ENCODE results near the gene PRADC1. TPM values are rescaled to one million over a fixed set of nuclear protein-coding genes. Genes with fewer than 3 reads are reported as not detected.
"Not testable (repeated sequence)": the region's sequence is repeated elsewhere in the genome, so short reads cannot be mapped to it uniquely, and the experiment has no call there.

Gene PRADC1
- total RNA-seq, 2 experiments from 2014 or later, result 11.8 to 12.1 TPM

DNA sequence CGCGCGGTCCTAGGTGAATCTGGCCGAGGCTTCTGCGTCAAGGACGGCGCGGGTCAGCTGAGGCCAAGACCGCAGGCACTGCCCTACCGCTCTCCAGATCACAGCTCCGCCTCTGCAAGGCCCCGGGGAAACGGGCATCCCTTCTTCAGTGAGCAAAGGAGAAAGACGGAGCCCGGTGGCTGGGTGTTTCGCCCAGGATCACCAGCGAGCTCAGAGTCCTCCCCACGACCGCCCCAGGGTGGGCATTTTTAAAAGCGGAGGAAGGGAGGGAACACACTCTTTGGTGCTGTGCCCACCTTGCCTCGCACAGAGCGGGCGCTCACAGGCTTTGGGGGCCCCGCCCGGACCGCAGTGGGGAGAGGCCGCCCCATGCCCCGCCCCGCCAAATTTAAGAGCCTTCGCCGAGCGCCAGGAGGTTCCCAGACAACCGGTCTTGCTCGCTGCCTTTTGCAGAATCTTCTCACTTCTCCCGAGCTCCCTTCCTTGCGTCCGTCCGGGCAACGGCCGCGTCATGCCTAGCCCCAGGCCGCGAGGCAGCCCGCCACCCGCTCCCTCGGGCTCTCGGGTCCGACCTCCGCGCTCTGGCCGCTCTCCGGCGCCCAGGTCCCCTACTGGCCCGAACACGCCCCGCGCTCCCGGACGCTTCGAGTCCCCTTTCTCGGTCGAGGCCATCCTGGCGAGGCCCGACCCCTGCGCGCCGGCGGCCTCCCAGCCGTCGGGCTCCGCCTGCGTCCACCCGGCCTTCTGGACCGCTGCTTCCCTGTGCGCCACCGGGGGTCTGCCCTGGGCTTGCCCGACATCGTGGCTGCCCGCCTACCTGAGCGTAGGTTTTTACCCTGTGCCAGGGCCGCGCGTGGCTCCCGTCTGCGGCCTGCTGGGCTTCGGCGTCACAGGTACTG lies 30.6 kb downstream of the PRADC1 start, which contains the start of gene NOTO:
TSS of gene NOTO (plus strand) at position 419 of the 899 bp plus-strand sequence. CDS start at position 512, 93 bp downstream.
- Mint-ChIP-seq H3K27me3 (peaks cover 50% of the 10 kb centered on the region), H3K4me1 (peaks cover 4% of the 10 kb centered on the region), H3K36me3 (ENCODE audit: low read depth) (no peaks in the 10 kb centered on the region), H3K4me3 (no peak within 1 kb of the TSS), H3K9me3 (ENCODE audit: low read depth) (no peaks in the 10 kb centered on the region), H3K27ac (no peak within 1 kb of the TSS)
- ATAC-seq (peak; percentile 16), DNase-seq (peak; percentile 26)
- POLR2A ChIA-PET, result no interaction called here
- intact Hi-C loops (cut with DNase I, micrococcal nuclease), result no loop called here
- CTCF ChIA-PET, result interaction anchor here (1.1 to 1.8 kb wide), 2 partner anchors 11 to 31 kb away, joined by 3 to 11 read pairs; partner anchors contain the start of gene PRADC1

DNA sequence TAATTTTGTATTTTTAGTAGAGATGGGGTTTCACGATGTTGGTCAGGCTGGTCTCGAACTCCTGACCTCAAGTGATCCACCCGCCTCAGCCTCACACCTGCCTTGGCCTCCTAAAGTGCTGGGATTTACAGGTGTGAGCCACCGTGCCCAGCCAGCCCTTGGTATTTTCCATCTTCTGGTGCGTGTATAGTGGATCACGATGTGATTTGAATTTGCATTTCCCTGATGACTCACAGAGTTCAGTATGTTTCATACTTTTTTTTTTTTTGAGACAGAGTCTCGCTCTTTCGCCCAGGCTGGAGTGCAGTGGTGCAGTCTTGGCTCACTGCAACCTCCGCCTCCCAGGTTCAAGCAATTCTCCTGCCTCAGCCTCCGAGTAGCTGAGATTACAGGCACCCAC lies 32.8 kb downstream of the PRADC1 start:
- H3K4me3 Mint-ChIP-seq; intact Hi-C loops (cut with DNase I, micrococcal nuclease); H3K9me3 Mint-ChIP-seq (ENCODE audit: low read depth); H3K4me1 Mint-ChIP-seq; H3K27ac Mint-ChIP-seq; H3K36me3 Mint-ChIP-seq (ENCODE audit: low read depth): not testable (repeated sequence)
- ChIA-PET CTCF (interaction anchor here (1.1 kb wide), 1 partner anchor 12 kb away, joined by 4 read pairs; no protein-coding TSS in a partner anchor), POLR2A (interaction anchor here (0.7 kb wide), 1 partner anchor 8 kb away, joined by 4 read pairs; no protein-coding TSS in a partner anchor)
- H3K27me3 Mint-ChIP-seq, result peaks cover 47% of the 10 kb centered on the region
- peak; percentile 76 for ATAC-seq
- DNase-seq, result peak; percentile 24

DNA sequence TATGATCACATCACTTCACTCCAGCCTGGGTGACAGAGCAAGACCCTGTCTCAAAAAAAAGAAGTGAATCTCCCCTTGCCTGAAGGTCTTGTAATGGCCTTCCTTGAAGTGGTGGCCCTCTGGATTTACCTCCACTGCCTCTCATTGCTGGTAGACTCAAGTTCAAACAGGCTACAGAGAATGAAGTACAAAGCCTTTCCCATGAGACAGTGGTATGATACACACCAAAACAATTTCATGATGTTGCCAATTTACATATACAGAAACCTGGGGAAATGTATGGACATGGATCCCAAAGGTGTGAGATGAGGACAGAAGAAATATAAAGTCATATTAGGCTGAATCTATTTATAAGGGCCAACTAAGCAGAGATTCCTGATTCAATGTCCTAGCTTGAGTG lies 35.5 kb downstream of the PRADC1 start:
- DNase-seq (no peak), ATAC-seq (no peak)
- peaks cover 2% of the 10 kb centered on the region for H3K4me1 Mint-ChIP-seq
- H3K4me3 Mint-ChIP-seq, result no peak overlapping the region
- ChIA-PET CTCF (interaction anchor here (0.6 to 1.1 kb wide), 3 partner anchors 15 to 1296 kb away, joined by 3 to 4 read pairs (median 3); no protein-coding TSS in a partner anchor), POLR2A (no interaction called here)
- no peaks in the 10 kb centered on the region for H3K36me3 Mint-ChIP-seq (ENCODE audit: low read depth)
- H3K27me3 Mint-ChIP-seq, result peaks cover 33% of the 10 kb centered on the region
- no peak overlapping the region for H3K27ac Mint-ChIP-seq
- intact Hi-C loops (cut with DNase I, micrococcal nuclease), result no loop called here
- no peaks in the 10 kb centered on the region for H3K9me3 Mint-ChIP-seq (ENCODE audit: low read depth)

DNA sequence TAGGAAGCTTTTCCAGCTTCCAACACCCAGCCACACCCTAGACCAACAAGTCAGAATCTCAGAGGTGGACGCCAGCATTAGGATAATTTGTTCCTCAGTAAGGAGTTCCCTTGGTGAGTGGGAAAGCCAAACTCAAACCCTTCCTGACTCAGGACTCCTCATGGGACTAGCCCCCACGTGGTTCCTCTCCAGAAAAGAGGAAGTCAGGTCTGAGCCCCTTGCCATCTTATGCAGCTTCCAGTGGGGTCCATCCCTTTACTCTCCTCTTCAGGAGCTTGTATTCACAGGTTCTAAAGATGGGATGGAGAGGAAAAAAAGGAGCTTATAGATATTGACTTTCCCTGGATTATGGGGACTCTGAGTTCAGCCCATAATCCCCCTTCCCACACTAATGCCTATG lies 45.5 kb downstream of the PRADC1 start:
- ChIA-PET POLR2A (interaction anchor here (0.5 kb wide), 1 partner anchor 63 kb away, joined by 3 read pairs; no protein-coding TSS in a partner anchor), CTCF (interaction anchor here (5.2 kb wide), 1 partner anchor 10 kb away, joined by 28 read pairs; no protein-coding TSS in a partner anchor)
- DNase-seq, result no peak
- Mint-ChIP-seq H3K27me3 (peaks cover 8% of the 10 kb centered on the region), H3K27ac (no peak overlapping the region), H3K9me3 (ENCODE audit: low read depth) (peaks cover 3% of the 10 kb centered on the region), H3K36me3 (ENCODE audit: low read depth) (no peaks in the 10 kb centered on the region), H3K4me3 (no peak overlapping the region), H3K4me1 (no peaks in the 10 kb centered on the region)
- intact Hi-C loops (cut with DNase I, micrococcal nuclease), result no loop called here
- no peak for ATAC-seq

DNA sequence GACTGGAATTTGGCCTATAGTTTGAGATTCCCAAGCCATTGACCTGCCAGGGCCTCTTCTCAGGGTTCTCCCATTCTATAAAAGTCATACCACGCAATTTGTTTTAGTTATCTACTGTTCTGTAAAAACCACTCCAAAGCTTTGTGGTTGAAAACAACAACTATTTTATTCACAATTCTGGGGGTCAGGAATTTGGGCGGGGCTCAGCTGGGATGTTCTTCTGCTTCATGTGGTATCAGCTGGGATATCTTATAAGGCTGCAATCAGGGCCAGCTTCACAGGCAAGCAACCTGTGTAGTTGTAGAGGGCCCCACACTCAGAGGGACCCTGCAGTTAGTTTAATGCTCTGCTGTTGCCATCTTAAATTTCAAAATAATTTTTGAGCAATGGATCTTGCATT lies 47.1 kb downstream of the PRADC1 start:
- intact Hi-C loops (cut with DNase I, micrococcal nuclease), result no loop called here
- H3K27ac Mint-ChIP-seq, result no peak overlapping the region
- CTCF ChIA-PET, result interaction anchor here (0.9 to 5.2 kb wide), 2 partner anchors 9 to 48 kb away, joined by 3 to 28 read pairs; no protein-coding TSS in a partner anchor
- H3K4me3 Mint-ChIP-seq, result no peak overlapping the region
- DNase-seq (no peak), ATAC-seq (no peak)
- H3K27me3 Mint-ChIP-seq, result peaks cover 12% of the 10 kb centered on the region
- H3K36me3 Mint-ChIP-seq (ENCODE audit: low read depth), result no peaks in the 10 kb centered on the region
- POLR2A ChIA-PET, result no interaction called here
- no peaks in the 10 kb centered on the region for H3K4me1 Mint-ChIP-seq
- H3K9me3 Mint-ChIP-seq (ENCODE audit: low read depth), result peaks cover 3% of the 10 kb centered on the region

Other genes starting within 250 kb of the PRADC1 start
- gene SFXN5, start 161.5 kb downstream of the PRADC1 start, total RNA-seq, result 1 to 10 TPM; 4.5 to 6.2 TPM
- gene RAB11FIP5, start 120.3 kb downstream of the PRADC1 start, total RNA-seq, result 10 to 100 TPM; 16.4 to 16.5 TPM
- not detected for gene NOTO, start 30.7 kb downstream of the PRADC1 start, total RNA-seq
- 10 to 100 TPM; 47.0 to 50.5 TPM for gene SMYD5, start 19.0 kb downstream of the PRADC1 start, total RNA-seq
- gene CCT7, start 1.1 kb upstream of the PRADC1 start, total RNA-seq, result 100 to 1,000 TPM; 637 to 774 TPM
- gene FBXO41, start 51.2 kb upstream of the PRADC1 start, total RNA-seq, result 10 to 100 TPM; 27.7 to 29.5 TPM
- under 1 TPM; 0.18 to 0.41 TPM for gene EGR4, start 60.3 kb upstream of the PRADC1 start, total RNA-seq
- 10 to 100 TPM; 19.2 to 24.0 TPM for gene ALMS1, start 152.6 kb upstream of the PRADC1 start, total RNA-seq